NCI-H1436 treated with DMSO at 0.1 percent for 48 hours (cell line): ENCODE measurements around the gene KCNMB1.

Source experiments
- DNase-seq: peaks from one replicate; lab custom pipeline; 2025; lab: John Stamatoyannopoulos, UW

The KCNMB1 gene

DNA sequence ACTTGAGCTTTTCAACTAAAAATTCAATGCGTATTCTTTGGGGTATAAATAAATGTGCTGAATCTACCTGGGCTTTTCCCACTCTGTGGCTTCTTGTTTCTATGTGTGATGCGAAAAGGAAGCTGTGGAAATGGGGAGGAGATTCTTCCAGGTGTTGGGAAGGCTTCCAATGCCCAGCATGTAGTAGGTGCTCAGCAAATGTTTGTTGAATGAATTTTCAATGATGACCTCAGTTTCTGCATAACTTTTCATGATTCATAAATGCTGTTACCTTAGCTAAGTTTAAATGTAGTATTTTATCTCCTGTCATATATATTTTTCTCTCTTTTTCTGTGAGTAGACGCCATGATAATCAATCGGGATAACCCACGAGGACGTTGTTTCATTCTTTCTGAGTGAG, 25.6 kb upstream of the KCNMB1 start:
- no peak for DNase-seq

DNA sequence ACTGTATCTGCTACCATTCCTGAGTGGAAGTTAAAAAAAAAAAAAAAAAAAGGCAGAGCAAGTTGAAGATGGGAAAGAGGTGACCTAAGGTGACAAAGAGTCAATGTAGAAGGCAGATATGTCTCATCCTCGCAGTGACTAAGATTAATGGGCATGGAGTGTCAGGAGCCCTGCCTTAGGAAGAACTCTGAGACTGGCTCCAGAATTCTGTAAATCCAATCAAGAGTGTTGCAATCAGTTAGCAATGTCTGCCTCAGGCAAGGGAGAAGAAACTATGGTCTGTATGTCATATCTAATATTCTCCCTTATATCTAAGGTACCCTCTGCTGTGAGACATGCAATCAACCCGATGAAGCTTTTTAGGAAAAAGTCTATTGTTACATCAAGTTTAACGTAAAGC, 24.7 kb upstream of the KCNMB1 start:
- DNase-seq, result no peak

DNA sequence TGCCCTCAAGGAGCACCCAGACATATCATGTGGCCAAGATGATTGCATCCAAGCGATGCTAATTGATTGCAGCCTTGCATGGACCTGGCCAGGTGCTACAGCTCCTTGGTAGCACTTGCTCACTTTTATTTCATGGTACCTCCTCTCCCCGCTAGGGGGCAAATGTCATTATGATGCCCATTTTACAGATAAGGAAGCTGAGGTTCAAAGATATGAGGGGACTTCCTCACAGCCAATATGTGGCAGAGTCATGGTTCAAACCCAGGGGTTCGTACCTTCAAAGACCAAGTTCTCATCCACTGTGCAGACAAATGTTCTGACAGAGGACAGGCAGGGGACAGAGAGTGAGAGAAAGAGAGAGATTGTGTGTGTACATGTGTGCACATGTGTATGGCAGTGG, 21.9 kb upstream of the KCNMB1 start:
- no peak for DNase-seq

DNA sequence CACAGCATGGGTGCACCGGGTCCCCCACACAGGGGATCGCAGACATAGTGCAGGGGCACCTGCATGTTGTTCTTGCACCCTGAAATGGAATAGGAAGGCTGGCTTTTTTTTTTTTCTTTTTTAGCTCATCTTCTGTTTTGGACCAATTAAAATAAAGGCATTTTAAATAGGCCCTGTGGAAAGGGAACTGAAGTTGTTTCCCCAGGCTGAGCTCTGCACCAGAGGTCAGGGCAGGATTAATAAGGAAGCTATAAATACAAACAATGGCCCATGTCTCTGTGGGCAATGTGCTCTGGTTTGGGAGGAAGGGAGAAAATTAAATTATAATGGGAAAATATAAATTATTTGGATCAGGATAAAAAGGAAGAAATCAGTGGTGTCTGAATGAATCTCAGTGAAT, 21.2 kb upstream of the KCNMB1 start:
- DNase-seq, result no peak

DNA sequence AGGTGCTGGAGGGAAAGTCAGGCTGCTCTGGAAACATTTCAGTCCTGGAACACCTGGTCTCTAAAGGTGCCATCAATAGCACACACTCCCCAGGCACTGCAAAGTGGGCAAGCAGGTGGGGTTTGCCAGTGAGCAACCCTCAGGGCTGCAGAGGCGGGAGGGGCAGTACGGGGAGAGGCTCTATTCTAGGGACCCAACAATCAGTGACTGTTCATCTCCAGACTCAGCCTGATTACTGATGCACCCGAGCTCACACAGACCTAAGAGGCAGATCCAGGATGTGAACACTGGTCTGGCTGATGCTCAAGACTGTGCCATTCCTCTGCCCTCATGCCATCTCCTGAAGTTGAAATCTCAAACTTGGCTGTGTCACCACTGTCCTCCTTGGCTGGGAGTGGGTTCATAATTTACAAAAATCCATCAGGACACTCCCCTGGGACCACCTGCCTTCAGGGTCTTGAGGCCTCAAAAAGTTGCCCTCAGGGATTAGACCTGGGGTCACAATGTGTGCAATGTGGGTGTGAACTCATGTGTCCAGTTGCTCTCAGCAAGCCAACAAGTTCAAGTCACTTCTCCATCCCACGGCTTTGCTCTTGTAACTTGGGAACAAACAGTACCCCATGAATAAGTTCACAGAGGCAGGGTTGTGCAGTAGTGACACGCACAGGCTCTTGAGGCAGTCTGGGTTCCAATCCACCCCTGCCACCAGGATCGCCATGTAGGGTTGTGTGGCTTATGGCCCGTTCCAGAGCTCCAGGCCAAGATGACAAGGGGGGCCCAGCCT, 19.9 kb upstream of the KCNMB1 start:
- no peak for DNase-seq

DNA sequence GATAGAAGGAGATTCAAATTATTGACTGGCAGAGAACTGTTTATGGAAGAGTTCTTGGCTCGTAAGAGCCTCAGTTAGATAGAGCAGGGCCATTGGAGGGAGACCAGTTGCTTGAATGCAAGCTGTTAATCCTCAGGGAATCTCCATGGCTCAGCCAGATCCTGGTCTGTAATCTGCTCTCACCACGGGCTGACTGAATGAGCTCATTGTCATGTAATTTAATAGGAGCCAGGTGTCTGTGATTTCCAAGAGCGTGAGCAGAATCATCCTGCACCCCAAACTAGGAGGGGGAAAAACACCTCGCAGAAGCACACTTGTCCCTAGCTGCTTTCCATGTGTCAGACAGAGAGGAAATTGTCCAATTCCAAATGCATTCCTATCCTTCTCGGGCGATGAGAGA, 19.1 kb upstream of the KCNMB1 start:
- DNase-seq, result no peak

DNA sequence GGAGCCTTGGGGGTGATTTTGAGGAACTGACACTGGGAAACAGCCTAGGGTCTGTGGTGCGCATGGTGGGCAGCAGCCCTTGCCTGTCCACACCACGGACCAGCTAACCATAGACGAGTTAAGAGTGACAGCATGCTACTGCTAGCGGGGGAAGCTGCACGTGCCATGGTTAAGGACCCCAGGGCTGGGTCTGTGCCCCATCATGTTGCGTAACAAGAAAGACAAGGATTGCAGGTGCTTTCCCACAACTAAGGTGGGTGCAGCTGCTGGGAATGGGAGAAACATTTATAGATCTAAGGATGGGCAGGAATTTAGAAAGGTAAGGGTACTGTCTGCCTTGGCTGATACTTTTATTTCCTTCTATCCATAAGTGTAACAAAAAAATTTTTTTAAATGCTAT, 17.9 kb upstream of the KCNMB1 start:
- DNase-seq, result no peak

DNA sequence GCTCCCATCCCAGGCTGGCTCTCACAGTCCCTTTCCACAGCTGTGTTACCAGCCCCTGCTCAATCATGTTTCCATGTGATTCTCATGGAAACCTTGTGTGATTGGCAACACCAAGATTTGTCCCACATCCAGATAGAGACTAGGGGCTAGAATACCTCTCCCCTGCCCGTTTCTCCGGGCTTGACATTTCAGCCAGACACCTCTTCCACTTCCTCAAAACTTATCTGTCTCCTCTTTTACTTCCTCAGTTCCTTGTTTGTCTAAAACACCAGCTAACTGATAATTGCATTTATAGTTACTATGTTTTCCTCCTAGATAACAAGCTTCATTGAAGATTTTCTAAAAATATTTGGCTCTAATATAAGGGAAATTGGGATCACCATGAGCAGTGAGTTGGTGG, 16.6 kb upstream of the KCNMB1 start:
- no peak for DNase-seq

DNA sequence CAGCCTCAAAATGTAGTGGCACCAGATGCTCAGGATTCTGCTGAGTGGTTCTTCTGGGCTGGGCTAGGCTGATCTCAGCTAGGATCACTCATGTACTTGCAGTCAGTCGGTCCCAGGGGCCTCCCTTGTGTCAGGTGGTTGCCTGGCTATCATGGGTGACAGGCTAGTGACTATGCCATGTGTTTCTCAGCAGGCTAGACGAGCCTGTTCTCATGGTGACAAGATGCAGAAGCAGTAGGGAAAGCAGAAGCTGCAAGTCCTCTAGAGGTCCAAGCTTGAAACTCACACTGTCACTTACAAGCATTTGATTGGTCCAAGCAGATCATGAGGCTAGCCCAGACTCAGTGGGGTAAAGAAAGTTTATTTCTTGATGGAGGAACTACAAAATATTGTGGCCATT, 15.2 kb upstream of the KCNMB1 start:
- no peak for DNase-seq

DNA sequence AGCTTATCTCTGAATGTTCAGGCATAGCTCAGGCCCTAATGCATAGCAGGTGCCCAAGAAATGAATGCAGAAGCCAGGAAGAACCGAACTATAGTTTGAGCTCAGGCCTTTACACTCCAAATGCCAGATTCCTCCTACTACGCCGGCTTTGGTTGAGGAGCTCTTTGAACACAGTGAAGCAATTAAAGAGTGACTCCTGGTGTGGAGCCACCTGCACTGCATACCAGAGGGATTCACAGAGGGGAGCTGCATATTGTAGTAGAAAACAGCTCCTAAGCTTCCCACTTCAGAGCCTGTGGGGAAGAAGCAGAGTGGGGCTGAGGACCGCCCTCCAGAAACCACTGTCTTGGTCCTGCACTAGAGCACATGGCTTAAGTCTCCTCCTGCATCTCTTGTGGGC, 14.5 kb upstream of the KCNMB1 start:
- no peak for DNase-seq

DNA sequence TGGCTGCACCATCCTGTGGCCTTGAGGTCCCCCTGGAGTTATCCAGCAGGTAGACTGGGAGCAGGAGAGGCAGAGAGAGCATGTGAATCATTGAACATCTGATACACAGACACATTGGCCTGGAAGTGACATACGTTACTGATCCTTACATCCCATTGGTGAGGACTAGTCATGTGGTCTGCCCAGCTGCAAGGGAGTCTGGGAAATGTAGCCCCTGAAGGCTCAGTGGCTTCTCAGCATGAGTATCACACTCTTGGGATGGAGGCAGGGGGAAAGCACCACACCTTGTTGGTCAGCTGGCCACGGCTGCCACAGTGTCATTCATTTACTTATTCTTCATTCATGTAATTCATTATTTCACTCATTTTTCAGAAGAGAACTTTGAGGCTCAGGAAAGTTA, 13.3 kb upstream of the KCNMB1 start:
- DNase-seq, result no peak

DNA sequence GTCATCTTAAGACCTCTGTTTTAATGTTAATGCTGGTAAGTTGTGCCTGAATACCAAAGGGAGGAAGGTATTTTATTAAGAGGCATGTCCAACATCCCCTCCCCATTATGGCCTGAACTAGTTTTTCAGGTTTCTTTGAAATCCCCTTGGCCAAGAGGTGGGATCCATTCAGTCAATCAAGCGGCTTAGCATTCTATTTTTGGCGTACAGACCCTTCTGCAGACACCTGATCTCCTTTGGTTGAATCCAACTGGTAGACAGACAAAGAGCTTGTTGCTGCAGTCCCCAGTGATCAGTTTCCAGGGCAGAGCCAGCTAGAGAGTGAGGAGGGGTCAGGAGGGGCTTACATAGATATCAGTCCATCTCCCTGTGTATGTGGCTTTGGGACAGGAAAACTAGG, 7.9 kb upstream of the KCNMB1 start:
- DNase-seq, result no peak

DNA sequence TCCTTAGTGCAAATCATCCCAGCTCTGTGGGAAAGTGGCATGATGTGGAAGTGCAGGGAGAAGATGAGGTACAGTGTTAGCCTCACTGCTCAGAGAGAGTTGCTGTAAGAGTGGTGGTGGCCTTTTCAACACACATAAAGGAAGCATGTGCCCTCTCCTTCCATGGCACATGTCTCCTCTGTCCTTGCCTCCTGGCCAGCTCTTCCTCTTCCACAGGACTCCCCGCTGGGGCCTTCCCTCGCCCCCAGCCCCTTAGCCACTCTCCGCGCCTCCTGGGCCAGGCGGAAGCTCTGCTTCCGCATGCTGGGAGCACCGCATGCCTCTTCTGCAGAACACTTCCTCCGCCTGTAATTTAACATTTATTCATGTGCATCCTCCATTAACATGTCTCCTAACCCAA, 4.8 kb upstream of the KCNMB1 start:
- DNase-seq, result no peak

DNA sequence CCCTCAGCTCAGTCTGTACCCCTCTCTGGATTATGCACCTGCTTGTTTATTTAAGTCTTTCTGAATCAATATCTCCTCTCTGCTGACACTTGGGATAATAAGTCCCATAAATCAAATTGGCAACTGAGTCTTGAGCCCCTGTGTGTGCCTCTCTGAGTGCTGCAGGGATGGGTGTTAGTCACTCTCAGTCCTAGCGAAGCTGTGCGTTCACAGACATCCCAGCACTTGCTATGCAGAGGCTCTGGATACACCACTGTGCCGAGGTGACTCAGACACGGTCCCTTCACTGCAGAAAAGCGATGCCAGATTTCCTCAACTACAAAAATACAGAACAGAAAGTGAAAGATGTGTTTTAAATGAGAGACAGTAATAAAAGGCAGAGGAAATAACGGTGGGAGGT, 4.1 kb upstream of the KCNMB1 start:
- no peak for DNase-seq

DNA sequence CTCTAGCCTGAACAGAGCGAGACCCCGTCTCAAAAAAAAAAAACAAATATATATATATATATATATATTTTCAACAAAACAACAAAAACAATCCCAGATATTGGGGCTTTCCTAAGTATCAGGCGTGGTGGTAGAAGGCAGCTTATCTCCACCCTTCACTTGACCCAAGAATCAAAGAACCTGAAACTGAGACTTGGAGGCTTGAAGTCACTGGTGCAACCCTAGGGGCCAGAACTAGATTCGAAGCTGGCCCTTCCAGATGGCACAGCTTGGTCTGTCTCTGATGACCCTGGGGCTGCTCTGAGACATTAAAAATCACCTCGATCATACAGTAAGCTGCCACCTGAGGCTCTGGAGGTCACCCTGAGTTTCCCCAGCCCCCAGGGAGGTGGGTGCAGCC, 1.3 kb upstream of the KCNMB1 start:
- DNase-seq, result no peak

DNA sequence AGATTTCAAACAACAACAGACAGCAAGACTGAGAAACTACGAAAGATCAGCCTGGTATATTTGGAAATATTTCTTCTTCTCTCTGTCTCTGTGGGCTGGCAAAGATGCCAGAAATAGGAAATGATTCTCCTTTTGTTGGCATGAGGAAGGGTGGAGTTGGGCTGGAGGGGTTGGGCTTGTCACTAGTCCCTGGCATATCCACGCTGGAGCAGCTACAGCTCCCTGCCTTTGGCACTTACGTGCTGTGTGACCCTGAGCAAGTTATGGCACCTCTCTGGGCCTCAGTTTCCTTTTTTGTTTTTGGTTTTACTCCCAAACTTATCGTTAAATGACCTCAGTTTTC, 354 bp upstream of the KCNMB1 start:
- no peak for DNase-seq

DNA sequence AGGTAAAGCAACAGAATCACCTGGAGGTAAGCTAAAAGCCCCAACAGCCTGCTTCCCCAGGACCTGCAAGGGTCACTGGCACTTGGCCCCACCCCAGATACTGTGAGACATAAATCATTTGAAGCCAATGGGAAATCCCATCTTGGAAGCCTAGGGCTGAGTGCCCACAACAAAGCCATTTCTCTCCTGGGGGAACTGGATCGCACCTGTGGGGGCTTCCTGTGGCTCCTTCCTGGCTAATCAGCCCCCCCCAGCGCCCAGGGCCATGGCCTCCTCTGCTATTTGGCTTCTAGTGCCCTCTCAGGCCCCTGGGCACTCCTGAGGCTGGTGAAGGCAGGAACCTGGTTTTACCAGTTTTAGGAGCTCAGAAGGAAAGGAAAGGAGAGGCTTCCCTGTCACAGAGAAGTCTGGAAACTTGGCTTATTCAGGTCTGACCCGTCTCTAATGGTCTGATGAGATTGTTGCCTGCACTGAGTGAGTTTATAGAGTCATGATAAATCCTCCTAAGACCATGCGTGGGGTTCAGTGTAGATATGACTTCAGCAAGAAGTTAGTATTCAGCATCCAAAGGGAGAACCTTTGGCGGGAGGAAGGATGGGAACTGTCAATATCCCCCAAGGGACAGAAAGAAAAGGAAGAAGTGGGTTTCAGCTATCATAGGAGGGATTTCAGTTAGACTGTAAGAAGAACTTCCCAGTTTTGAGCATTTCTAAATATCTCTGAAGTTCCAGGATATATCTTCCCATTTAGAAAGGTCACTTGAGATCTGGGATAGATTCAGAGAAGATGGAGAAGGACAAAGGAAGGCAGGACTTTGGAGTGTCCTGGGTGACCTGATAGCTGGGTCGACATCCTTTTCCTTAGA, 1.2 kb downstream of the KCNMB1 start:
- no peak for DNase-seq

DNA sequence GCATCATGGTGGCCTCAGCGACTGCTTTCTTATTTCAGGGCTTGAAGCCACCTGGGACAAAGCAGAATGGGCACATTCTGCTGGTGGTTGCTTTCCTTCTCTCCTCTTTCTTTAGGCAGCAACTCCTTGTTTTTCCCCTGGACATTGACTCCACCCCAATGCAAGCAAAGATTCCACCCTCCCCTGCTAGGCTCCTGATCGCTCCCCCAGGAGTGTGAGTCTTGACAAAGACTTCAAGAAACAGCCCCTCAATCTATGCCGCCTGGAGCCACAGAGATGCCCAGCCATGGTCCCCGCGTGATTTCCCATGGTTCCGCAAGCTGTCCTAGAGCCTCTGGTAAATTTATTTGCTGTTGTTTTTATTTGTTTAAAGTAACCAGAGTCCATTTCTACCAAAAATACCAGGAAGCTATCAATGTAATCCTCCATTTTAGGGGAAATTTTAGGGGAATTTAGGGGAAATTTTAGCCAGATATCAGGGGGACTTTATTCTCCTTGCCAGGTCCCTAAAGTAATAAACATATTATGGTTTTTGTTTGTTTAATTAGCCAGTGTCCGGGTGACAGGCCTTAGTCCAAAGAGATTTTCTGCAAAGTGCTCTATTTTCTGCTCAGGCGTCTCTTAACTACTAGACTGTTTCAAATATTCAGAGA, 2.3 kb downstream of the KCNMB1 start:
- no peak for DNase-seq

DNA sequence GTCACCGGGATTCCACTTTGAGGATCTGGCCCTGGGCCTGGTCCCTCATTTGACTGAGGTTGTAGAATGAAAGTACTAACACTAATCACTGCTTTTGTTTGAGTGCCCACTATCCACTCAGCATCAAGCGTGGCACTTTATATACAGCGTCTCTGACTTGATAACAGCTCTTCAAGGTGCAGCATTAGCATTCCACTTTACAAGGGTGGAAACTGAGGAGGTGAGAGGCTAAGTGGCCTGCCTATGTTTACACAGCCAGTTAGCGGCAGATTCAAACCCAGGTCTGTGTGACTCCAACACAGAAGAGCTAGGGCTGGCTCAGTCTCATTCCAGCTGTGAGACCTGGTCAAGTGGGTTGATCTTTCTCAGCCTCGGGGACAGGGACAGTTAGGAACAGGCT, 5.9 kb downstream of the KCNMB1 start:
- no peak for DNase-seq

DNA sequence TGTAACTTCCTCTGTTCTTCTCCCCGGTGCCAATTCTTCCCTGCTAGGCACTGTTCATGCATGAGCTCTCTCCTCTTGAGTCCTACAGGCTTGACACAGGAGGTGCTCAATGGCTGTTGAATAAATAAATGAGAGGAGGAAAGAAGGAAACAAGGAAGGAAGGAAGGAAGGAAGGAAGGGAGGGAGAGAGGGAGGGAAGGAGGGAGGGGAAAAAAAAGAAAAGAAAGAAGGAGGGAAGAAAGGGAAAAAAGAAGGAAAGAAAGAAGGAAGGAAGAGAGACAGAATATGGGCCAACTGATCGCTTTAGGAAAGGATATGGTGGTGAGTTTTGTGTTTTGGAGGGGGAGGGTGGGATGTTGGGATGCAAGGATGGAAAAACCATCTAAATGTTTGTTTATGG, 6.4 kb downstream of the KCNMB1 start:
- DNase-seq, result no peak

DNA sequence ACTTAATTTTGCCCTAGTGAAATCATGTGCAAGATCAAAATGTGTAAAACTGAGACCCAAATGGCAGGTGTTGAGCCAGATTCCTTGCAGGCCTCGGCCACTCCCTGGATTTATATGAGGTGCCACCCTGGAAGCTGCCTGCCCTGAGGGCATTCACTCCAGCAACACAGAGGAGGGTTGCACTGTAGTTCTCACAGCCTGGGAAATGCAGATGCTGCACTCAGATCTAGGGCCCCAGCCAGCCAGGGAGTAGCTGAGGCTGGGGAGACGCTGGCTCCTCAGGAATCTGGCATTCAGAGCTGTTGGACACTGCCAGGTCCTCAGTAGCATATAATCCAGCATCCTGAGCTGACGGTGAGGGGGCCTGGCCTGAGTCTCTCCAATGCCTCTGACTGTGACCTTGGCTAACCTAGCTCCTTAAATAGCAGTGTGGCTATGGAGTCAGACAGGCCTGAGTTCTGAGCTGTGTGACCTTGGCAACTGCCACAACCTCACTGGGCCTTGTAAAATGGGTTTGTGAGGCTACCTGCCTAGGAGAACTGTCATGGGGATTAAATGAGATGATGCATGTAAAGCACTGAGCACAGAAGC, 8.7 kb downstream of the KCNMB1 start:
- DNase-seq, result no peak

DNA sequence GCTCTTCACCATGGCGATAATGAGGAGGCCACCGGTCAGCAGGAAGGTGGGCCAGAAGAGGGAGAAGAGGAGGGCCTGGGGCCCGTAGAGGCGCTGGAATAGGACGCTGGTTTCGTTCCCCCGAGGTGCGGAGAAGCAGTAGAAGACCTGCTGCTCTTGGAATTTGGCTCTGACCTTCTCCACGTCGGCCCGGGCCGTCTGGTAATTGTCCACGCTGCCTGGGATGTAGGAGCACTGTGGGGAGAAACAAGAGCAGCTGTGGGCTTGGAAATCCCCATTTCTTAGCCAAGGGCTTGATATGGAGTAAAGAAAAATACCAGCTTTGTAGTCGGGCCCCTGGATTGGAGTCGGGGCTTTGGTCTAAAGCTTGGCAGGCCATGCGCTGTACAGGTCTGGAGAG, 10.4 kb downstream of the KCNMB1 start:
- DNase-seq, result no peak

DNA sequence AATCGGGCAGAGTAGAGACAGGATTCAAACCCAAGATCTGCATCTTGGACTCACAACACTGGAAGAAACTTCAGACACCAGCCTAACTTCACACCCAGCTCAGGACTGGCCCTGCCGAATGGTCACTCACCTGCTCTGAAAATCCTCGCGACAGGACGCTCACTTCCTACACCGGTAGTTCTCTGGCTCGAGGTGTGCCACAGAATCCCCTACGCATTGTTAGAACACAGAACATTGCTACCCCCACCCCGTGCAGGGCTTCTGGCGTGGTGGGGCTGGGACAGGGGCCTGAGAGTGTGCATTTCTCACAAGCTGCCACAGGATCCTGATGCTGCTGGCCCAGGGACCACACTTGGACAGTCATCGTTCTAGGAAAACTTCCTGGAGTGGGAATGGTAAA, 12.1 kb downstream of the KCNMB1 start:
- no peak for DNase-seq
